ENCODE results near the gene DOCK1.

The DOCK1 gene

GRCh38 chr10:127372361-127372760 is 467.1 kb downstream of the DOCK1 start:
- DNase-seq = no peak

GRCh38 chr10:127374074-127374680 is 468.9 kb downstream of the DOCK1 start:
- no peak for DNase-seq

- DNase-seq = no peak
Observed at GRCh38 chr10:127374901-127375300, 469.7 kb downstream of the DOCK1 start.

GRCh38 chr10:127375461-127375860 is 470.2 kb downstream of the DOCK1 start:
- no peak for DNase-seq

- no peak for DNase-seq
Observed at GRCh38 chr10:127376071-127376470, 470.8 kb downstream of the DOCK1 start.

- no peak for DNase-seq
Observed at GRCh38 chr10:127378628-127379027, 473.4 kb downstream of the DOCK1 start.

GRCh38 chr10:127384532-127384931 is 479.3 kb downstream of the DOCK1 start:
- no peak for DNase-seq

GRCh38 chr10:127385066-127385465 is 479.8 kb downstream of the DOCK1 start:
- no peak for DNase-seq

GRCh38 chr10:127386606-127387327 is 481.5 kb downstream of the DOCK1 start:
- no peak for DNase-seq

- no peak for DNase-seq
Observed at GRCh38 chr10:127391875-127392274, 486.6 kb downstream of the DOCK1 start.

- no peak for DNase-seq
Observed at GRCh38 chr10:127392351-127393235, 487.4 kb downstream of the DOCK1 start.

- DNase-seq = no peak
Observed at GRCh38 chr10:127398140-127398970, 493.1 kb downstream of the DOCK1 start.

- DNase-seq = no peak
Observed at GRCh38 chr10:127398971-127399365, 493.7 kb downstream of the DOCK1 start.

GRCh38 chr10:127399668-127400067 is 494.4 kb downstream of the DOCK1 start:
- no peak for DNase-seq

GRCh38 chr10:127400216-127400615 is 495.0 kb downstream of the DOCK1 start:
- DNase-seq = no peak

- DNase-seq = no peak
Observed at GRCh38 chr10:127402596-127403409, 497.6 kb downstream of the DOCK1 start.

GRCh38 chr10:127405221-127405620 is 500.0 kb downstream of the DOCK1 start:
- DNase-seq = no peak

- DNase-seq = no peak
Observed at GRCh38 chr10:127406018-127406550, 500.9 kb downstream of the DOCK1 start.

- DNase-seq = no peak
Observed at GRCh38 chr10:127407551-127407950, 502.3 kb downstream of the DOCK1 start.

- DNase-seq = no peak
Observed at GRCh38 chr10:127408112-127408710, 503.0 kb downstream of the DOCK1 start.

- DNase-seq = no peak
Observed at GRCh38 chr10:127408733-127409132, 503.5 kb downstream of the DOCK1 start.
